NCI-H82 treated with DMSO at 0.1 percent for 48 hours (cell line): ENCODE results near the gene CHST13.

ENCODE experiments used
- DNase-seq: peaks from one replicate; lab custom pipeline; 2025; ENCODE audit not compliant: unreplicated experiment; lab: John Stamatoyannopoulos, UW

The CHST13 gene

DNA sequence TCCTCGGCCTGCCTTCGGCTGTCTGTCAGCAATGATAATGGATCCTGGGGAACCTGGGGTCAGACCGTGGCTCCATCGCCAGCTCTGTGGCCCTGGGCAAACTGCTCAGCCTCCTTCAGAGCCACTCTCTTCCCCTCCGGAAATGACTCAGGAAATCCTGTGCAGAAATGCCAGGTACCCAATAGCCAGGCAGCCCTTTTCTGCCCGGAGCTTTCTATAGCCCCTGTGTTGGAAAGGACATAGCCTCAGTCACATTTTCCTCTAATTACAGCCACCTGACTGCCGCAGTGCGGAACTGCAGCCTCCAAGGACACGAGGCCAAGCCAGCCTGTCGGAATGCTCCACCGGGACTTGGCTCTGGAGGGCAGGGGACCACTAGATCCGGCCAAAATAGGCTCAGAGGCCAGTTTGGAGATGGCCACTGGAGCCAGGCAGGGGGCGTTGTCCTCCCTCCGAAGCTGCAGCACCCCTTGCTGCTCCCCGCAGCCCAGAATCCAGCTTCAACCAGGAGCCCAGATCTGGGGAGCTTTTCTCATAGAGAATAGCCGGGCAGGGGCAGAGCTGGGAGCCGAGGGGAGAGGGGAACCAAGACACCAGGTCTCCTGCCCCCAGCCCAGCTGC is 36.7 kb upstream of the CHST13 start:
- DNase-seq: no peak

GRCh38 chr3:126488185-126488584 is 35.8 kb upstream of the CHST13 start:
- DNase-seq: no peak

- DNase-seq: no peak
These were observed 34.9 kb upstream of the CHST13 start for GRCh38 chr3:126488886-126489569.

- DNase-seq: no peak
These were observed 33.3 kb upstream of the CHST13 start for GRCh38 chr3:126490619-126491018.

GRCh38 chr3:126491221-126492013 is 32.5 kb upstream of the CHST13 start:
- DNase-seq: no peak

DNA sequence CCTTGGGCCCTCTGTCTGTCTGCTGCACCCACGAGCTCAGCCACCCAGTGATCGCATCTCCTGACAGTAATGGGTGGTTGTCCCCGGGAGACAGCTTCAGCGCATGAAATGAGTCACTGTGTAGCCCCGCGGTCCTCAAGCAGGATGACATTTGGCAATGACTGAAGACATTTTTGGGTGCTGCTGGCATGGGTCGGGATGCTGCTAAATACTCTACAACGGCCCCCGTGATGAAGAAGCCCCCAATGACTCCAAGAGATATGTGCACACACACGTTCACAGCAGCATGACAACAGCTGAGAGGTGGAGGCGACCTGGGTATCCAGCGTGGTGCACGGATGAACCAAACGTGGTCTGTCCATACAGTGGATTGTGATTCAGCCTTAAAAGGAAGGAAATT is 30.9 kb upstream of the CHST13 start:
- DNase-seq: no peak

DNA sequence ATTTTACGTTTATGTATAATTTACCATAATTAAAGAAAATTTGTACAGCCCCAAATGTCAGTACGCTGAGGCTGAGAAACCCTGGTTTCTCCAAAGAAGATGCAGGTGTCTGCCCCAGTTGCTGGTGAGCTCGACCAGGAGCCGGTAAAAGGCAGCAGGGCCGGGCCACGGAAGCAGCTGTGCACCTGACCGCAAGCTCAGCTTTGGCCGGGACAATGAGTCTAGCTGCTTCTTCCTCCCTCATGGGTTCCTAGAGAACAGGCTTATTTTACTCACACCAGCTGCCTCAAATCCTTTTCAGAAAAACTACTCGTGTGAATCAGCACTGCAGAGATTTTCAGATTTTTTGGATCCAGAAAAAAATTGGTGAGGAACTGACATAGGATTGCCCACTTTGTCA is 30.2 kb upstream of the CHST13 start:
- no peak for DNase-seq

- DNase-seq: no peak
These were observed 29.6 kb upstream of the CHST13 start for GRCh38 chr3:126494204-126494969.

- DNase-seq: no peak
These were observed 29.1 kb upstream of the CHST13 start for GRCh38 chr3:126494970-126495230.

- DNase-seq: no peak
These were observed 28.2 kb upstream of the CHST13 start for GRCh38 chr3:126495786-126496185.

- DNase-seq: no peak
These were observed 26.8 kb upstream of the CHST13 start for GRCh38 chr3:126496894-126497850.

DNA sequence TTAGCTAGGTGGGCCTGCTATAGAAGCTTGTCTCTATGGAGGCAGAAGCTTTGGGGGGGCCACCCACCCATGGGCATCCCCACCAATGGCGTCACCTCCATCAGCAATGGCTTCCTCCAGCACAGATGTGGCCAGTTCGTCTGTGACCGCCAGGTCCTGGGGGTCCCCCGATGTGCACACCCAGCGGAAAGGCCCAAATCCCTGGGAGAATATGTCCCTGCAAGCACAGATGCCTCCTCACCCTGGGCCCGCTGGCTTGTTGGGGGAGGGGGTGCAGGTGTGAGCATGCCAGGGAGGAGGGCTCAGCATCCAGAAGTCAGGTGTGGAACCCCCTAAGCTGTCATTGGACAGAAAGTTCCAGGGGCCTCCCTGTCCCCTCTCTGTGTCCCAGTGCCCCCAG is 26.0 kb upstream of the CHST13 start:
- DNase-seq: no peak

- no peak for DNase-seq
These were observed 25.5 kb upstream of the CHST13 start for GRCh38 chr3:126498461-126498860.

- no peak for DNase-seq
These were observed 25.0 kb upstream of the CHST13 start for GRCh38 chr3:126498929-126499328.

DNA sequence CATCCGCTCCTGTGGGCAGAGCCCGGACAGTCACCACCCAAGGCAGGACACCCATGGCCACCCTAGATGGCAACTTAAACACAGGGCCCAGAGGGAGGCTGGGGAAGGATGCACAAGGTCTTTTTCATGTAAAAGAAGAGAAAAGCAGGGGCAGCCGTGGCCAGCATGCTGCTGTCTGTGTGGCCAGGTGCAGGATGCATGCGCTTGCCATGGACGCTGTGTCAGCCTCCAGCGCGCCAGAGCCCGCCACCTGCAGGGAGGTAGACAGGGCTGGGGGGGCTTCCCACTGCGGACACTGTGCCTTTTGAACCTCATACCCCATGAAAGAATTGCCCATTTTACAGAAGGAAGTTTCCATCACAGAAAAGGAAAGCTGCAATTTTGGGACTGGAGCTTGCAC is 24.6 kb upstream of the CHST13 start:
- DNase-seq: no peak

GRCh38 chr3:126500016-126500415 is 23.9 kb upstream of the CHST13 start:
- DNase-seq: no peak

GRCh38 chr3:126501054-126501453 is 22.9 kb upstream of the CHST13 start:
- no peak for DNase-seq

DNA sequence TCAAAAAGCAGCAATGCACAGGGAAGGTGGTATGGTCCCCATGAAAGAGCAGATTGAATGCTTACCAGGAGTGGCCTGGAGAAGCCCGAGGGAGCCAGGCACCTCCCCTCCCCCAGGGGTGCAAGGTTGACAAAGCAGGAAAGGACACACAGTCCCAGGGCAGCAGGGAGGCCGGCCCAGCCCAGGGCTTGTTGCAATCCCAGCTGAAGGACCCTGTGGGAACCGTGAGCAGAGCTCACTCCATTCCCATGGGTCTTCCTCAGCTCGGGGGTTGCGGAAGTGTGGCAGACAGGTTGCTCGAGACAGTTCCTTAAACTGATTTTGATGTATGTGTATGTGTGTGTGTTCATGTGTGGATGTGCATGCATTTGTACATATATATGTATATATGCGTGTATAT is 22.2 kb upstream of the CHST13 start:
- DNase-seq: no peak

GRCh38 chr3:126502656-126503055 is 21.3 kb upstream of the CHST13 start:
- no peak for DNase-seq

GRCh38 chr3:126503701-126504100 is 20.3 kb upstream of the CHST13 start:
- DNase-seq: no peak

DNA sequence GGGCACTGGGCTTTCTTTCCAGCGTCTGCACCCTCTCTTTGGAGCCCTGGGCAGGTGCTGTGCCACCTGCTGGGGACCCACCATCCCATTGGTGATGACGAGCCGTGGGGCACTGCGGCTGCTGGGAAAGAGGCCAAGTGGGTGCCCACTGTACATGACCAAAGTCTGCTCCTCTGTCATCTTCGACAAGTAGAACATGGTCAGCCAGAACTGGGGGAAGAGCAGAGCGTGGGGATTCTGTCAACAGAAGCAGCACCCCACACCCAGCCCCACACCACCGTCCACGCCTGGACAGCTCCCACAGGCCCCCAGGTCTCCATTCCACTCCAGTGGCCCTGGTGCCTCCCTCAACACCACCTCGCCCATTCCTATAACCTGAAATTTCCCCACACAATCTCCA is 16.1 kb upstream of the CHST13 start:
- DNase-seq: no peak
